Right cardiac atrium (tissue), 5 donors: ENCODE measurements around the gene ZBTB39. TPM values are rescaled to one million over a fixed set of nuclear protein-coding genes. Genes with fewer than 3 reads are reported as not detected.

ENCODE experiments used
- ATAC-seq, 2 donors: fragments of 200-7000 bp; cut with Tn5 transposase; one replicate each; pipeline versions ENCODE4 v1.8.0 to v1.9.1; 2020; ENCODE audit warnings: moderate library complexity in 2 of 2, mild to moderate bottlenecking in 1 of 2
- DNase-seq, 3 donors: peaks; one replicate each; pipeline ENCODE4 v3.0.0-alpha.2; 2020
- H3K27ac ChIP-seq: one replicate; pipeline ENCODE4 v1.5.1; 2013; ENCODE audit warnings: mild to moderate bottlenecking, low read length, control low read depth, moderate library complexity
- H3K27me3 ChIP-seq: one replicate; pipeline ENCODE4 v1.6.1; 2013; ENCODE audit not compliant: control insufficient read depth, insufficient read depth
- H3K4me1 ChIP-seq: one replicate; pipeline ENCODE4 v1.6.1; 2013; ENCODE audit warnings: low read length; ENCODE audit not compliant: control insufficient read depth, insufficient read depth
- H3K4me3 ChIP-seq: one replicate; pipeline ENCODE4 v1.5.1; 2013; ENCODE audit warnings: low read length, control low read depth
- H3K9me3 ChIP-seq: one replicate; pipeline ENCODE4 v1.6.1; 2013; ENCODE audit warnings: low read length; ENCODE audit not compliant: control insufficient read depth
- WGBS: extraction: QIAGEN DNeasy Blood & Tissue Kit; methylation state at CpG from one replicate; pipeline ENCODE4 v1.1.7; 2013; 5-methylcytosine and 5-hydroxymethylcytosine counted together
- intact Hi-C, 4 donors: fragments of 100-400 bp; cut with DNase I; formaldehyde crosslinking; loops; one replicate each; pipeline versions ENCODE4 v1.11.0 to v1.14.0; 2022 to 2023
- polyA plus RNA-seq: library from polyadenylated mRNA; stranded (reverse); fragments of 200-250 nt; gene quantifications from one replicate; pipeline ENCODE4 v1.2.3, GENCODE V29; 2013
- total RNA-seq, 4 donors: library from RNA; stranded (reverse); fragmentation: NEBNext Ultra II Directional; extraction: Animal tissue kit (Norgen Biotek cat#: 25700); gene quantifications; one replicate each; pipeline ENCODE4 v1.2.1, GENCODE V29; 2021
- donor health status: healthy with polysubstance abuse.
- donor health status: DM: no; HTN: yes; CAD: no.
- donor health status: DM: no; HTN: no; CAD: no.
- donor health status: DM: no; HTN: yes; CAD: no; lungs with severe emphysema.
- donor health status: DM: yes; HTN: yes; CAD: no.

Gene ZBTB39
- total and polyA plus RNA-seq, 5 donors = 1.9 to 4.5 (median 4.0) TPM

GRCh38 chr12:57000393-57000792 lies 6.0 kb downstream of the ZBTB39 start:
- Histone ChIP-seq H3K4me1 (peaks cover 2% of the 10 kb centered on the region), H3K27me3 (no peaks in the 10 kb centered on the region), H3K9me3 (no peaks in the 10 kb centered on the region), H3K4me3 (no peak overlapping the region), H3K27ac (no peak overlapping the region)
- intact Hi-C loops = loop anchor here in 2 of 4 donors (5.0 kb wide), 1 partner anchor 243 kb away; no protein-coding TSS in a partner anchor
- ATAC-seq = no peak
- WGBS = 63% methylated on average over 1 of the region's 1 CpG
- no peak for DNase-seq

- no peak for DNase-seq
- ATAC-seq = no peak
- Histone ChIP-seq H3K4me1 (peaks cover 2% of the 10 kb centered on the region), H3K9me3 (no peaks in the 10 kb centered on the region), H3K27ac (no peak overlapping the region), H3K27me3 (no peaks in the 10 kb centered on the region), H3K4me3 (no peak overlapping the region)
- intact Hi-C loops = loop anchor here in 1 of 4 donors (10.0 kb wide), 1 partner anchor 235 kb away; the partner anchor contains the start of gene HSD17B6
- WGBS = 86% methylated on average over 4 of the region's 4 CpGs
Observed at GRCh38 chr12:56999456-56999855, 6.9 kb downstream of the ZBTB39 start.

GRCh38 chr12:56998981-56999380 lies 7.4 kb downstream of the ZBTB39 start:
- Histone ChIP-seq H3K9me3 (no peaks in the 10 kb centered on the region), H3K4me3 (no peak overlapping the region), H3K4me1 (peaks cover 2% of the 10 kb centered on the region), H3K27me3 (no peaks in the 10 kb centered on the region), H3K27ac (no peak overlapping the region)
- ATAC-seq (no peak), DNase-seq (no peak)
- WGBS = 73% methylated on average over 4 of the region's 4 CpGs
- intact Hi-C loops = loop anchor here in 1 of 4 donors (10.0 kb wide), 1 partner anchor 234 kb away; the partner anchor contains the start of gene HSD17B6

- Histone ChIP-seq H3K27ac (no peak overlapping the region), H3K4me3 (no peak overlapping the region), H3K9me3 (no peaks in the 10 kb centered on the region), H3K27me3 (no peaks in the 10 kb centered on the region), H3K4me1 (peaks cover 2% of the 10 kb centered on the region)
- ATAC-seq (no peak), DNase-seq (no peak)
- WGBS = 73% methylated on average over 6 of the region's 6 CpGs
- intact Hi-C loops = loop anchor here in 1 of 4 donors (10.0 kb wide), 1 partner anchor 234 kb away; the partner anchor contains the start of gene HSD17B6
Observed at GRCh38 chr12:56998316-56998715, 8.0 kb downstream of the ZBTB39 start.

- no peaks in the 10 kb centered on the region for H3K9me3 ChIP-seq
- intact Hi-C loops = loop anchor here in 1 of 4 donors (10.0 kb wide), 1 partner anchor 232 kb away; the partner anchor contains the start of gene HSD17B6
- 60% methylated on average over 12 of the region's 12 CpGs for WGBS
- ATAC-seq (peak; percentile 38 to 61), DNase-seq (peak in 1 of 3 donors; percentile 67)
- no peak overlapping the region for H3K27ac ChIP-seq
- no peak overlapping the region for H3K4me3 ChIP-seq
- no peaks in the 10 kb centered on the region for H3K27me3 ChIP-seq
- H3K4me1 ChIP-seq = peaks cover 2% of the 10 kb centered on the region
Observed at GRCh38 chr12:56996793-56997545, 9.4 kb downstream of the ZBTB39 start.

GRCh38 chr12:56995930-56996496 lies 10.3 kb downstream of the ZBTB39 start:
- H3K27ac ChIP-seq = no peak overlapping the region
- intact Hi-C loops = loop anchor here in 1 of 4 donors (10.0 kb wide), 1 partner anchor 231 kb away; the partner anchor contains the start of gene HSD17B6
- H3K27me3 ChIP-seq = no peaks in the 10 kb centered on the region
- ATAC-seq = no peak
- no peak overlapping the region for H3K4me3 ChIP-seq
- H3K4me1 ChIP-seq = no peaks in the 10 kb centered on the region
- no peaks in the 10 kb centered on the region for H3K9me3 ChIP-seq
- DNase-seq = no peak
- whole genome bisulfite sequencing = 91% methylated on average over 11 of the region's 11 CpGs

- Histone ChIP-seq H3K27ac (no peak overlapping the region), H3K4me3 (no peak overlapping the region), H3K4me1 (no peaks in the 10 kb centered on the region), H3K9me3 (no peaks in the 10 kb centered on the region), H3K27me3 (no peaks in the 10 kb centered on the region)
- DNase-seq = no peak
- intact Hi-C loops = loop anchor here in 1 of 4 donors (10.0 kb wide), 1 partner anchor 231 kb away; the partner anchor contains the start of gene HSD17B6
- no peak for ATAC-seq
- 94% methylated on average over 26 of the region's 26 CpGs for WGBS
Observed at GRCh38 chr12:56995201-56995929, 11.0 kb downstream of the ZBTB39 start.

- WGBS = 62% methylated on average over 10 of the region's 10 CpGs
- no peaks in the 10 kb centered on the region for H3K9me3 ChIP-seq
- H3K4me3 ChIP-seq = no peak overlapping the region
- H3K27ac ChIP-seq = no peak overlapping the region
- H3K4me1 ChIP-seq = no peaks in the 10 kb centered on the region
- intact Hi-C loops = loop anchor here in 1 of 4 donors (10.0 kb wide), 1 partner anchor 229 kb away; the partner anchor contains the start of gene HSD17B6
- H3K27me3 ChIP-seq = no peaks in the 10 kb centered on the region
- no peak for ATAC-seq
- no peak for DNase-seq
Observed at GRCh38 chr12:56994231-56994746, 12.1 kb downstream of the ZBTB39 start.

GRCh38 chr12:56993346-56993745 lies 13.0 kb downstream of the ZBTB39 start:
- H3K4me1 ChIP-seq = no peaks in the 10 kb centered on the region
- H3K9me3 ChIP-seq = no peaks in the 10 kb centered on the region
- ATAC-seq = no peak

More at GRCh38 chr12:56993346-56993745, 13.0 kb downstream of the ZBTB39 start:
- intact Hi-C loops = loop anchor here in 1 of 4 donors (10.0 kb wide), 1 partner anchor 229 kb away; the partner anchor contains the start of gene HSD17B6
- 75% methylated on average over 10 of the region's 10 CpGs for WGBS
- DNase-seq = no peak
- no peaks in the 10 kb centered on the region for H3K27me3 ChIP-seq
- no peak overlapping the region for H3K4me3 ChIP-seq
- H3K27ac ChIP-seq = no peak overlapping the region
